ENCODE measurements around the gene ROBO1. TPM values are rescaled to one million over a fixed set of nuclear protein-coding genes. Genes with fewer than 3 reads are reported as not detected.

The ROBO1 gene
- total and polyA plus RNA-seq, 2 donors (not counting 3 experiments of a cell fraction or from before 2014, with no cell fraction given), result 5.9 to 14.2 TPM

- Histone ChIP-seq H3K27me3 (ENCODE audit: control insufficient read depth in 2 of 2, insufficient read depth in 2 of 2, low read length in 2 of 2) (no peaks in the 10 kb centered on the region), H3K27ac (ENCODE audit: insufficient read depth, low read depth, low read length) (no peak overlapping the region), H3K4me1 (ENCODE audit: control insufficient read depth, extremely low read depth, insufficient read depth, low read length) (peaks cover 4% of the 10 kb centered on the region), H4K20me1 (replicated peaks; ENCODE audit: control insufficient read depth, extremely low read depth, insufficient read depth, low read length) (no peaks in the 10 kb centered on the region), H3K4me3 (replicated peaks in 1 of 3; ENCODE audit: insufficient read depth in 1 of 3, low read depth in 1 of 3, low read length in 3 of 3) (no peak overlapping the region), H3K9ac (replicated peaks; ENCODE audit: extremely low read depth, insufficient read depth, low read length) (no peak overlapping the region), H3K9me3 (replicated peaks; ENCODE audit: control insufficient read depth, insufficient read depth, low read length) (no peaks in the 10 kb centered on the region), H3K36me3 (ENCODE audit: control insufficient read depth in 2 of 2, extremely low read depth in 1 of 2, insufficient read depth in 2 of 2, low read length in 2 of 2) (no peaks in the 10 kb centered on the region), H3K4me2 (ENCODE audit: insufficient read depth, low read length) (no peak overlapping the region), H3K79me2 (ENCODE audit: control insufficient read depth, insufficient read depth, low read length) (no peaks in the 10 kb centered on the region), H3K9me1 (replicated peaks; ENCODE audit: control insufficient read depth, extremely low read depth, insufficient read depth, low read length) (no peaks in the 10 kb centered on the region), H2AFZ (ENCODE audit: low read depth, low read length) (no peak overlapping the region)
- CTCF ChIA-PET, result interaction anchor here (1.1 kb wide), 1 partner anchor 8 kb away, joined by 3 read pairs; no protein-coding TSS in a partner anchor
- dilution Hi-C loops (cut with MboI; ENCODE audit: extremely low pct_ligation_motif_present, low sequenced_read_pairs), result no loop called here
- BruUV-seq (replicated peaks), result no TSS peak
- no peak for TF ChIP-seq EZH2 (IDR thresholded peaks at IDR 0.05; ENCODE audit: borderline replicate concordance, low read depth, low read length, severe bottlenecking)
- no peak for TF ChIP-seq MAX (IDR thresholded peaks at IDR 0.05; ENCODE audit: insufficient read depth, insufficient read length)
- TF ChIP-seq POLR2AphosphoS5 (IDR thresholded peaks at IDR 0.05; ENCODE audit: insufficient read depth, low read depth, low read length), result no peak
- no peak for TF ChIP-seq JUN (IDR thresholded peaks at IDR 0.05; ENCODE audit: borderline replicate concordance, insufficient read depth, insufficient read length, low read depth)
- no peak for TF ChIP-seq GATA2 (IDR thresholded peaks at IDR 0.05; ENCODE audit: insufficient read depth, insufficient read length, low read depth, low read length)
- TF ChIP-seq CTCF (IDR thresholded peaks at IDR 0.05; ENCODE audit: extremely low read depth in 1 of 2, insufficient read depth in 1 of 2, low read depth in 1 of 2, low read length in 2 of 2), result no peak
- no peak for TF ChIP-seq POLR2A (IDR thresholded peaks at IDR 0.05; ENCODE audit: low read depth, low read length)
- POLR2A ChIA-PET, result no interaction called here
- intact Hi-C loops (cut with micrococcal nuclease), result no loop called here
- DNase-seq (ENCODE audit: low read depth, low spot score) (no peak), FAIRE-seq (no peak)
Observed at GRCh38 chr3:78880603-78881461, 887.0 kb downstream of the ROBO1 start.

Measured in endothelial cell of umbilical vein (primary cell).